CD8-positive, alpha-beta memory T cell (primary cell): ENCODE results near the gene TTC3. TPM values are rescaled to one million over a fixed set of nuclear protein-coding genes. Genes with fewer than 3 reads are reported as not detected.

Experiments used
- CTCF ChIA-PET: fragments of 350-600 bp; sonication (Branson Sonifier 250); formaldehyde crosslinking; loops from one replicate; lab custom pipeline; 2021; ENCODE audit warnings: antibody characterized with exemption; lab: Charles Lee
- POLR2A ChIA-PET: fragments of 350-600 bp; sonication (Branson Sonifier 250); formaldehyde crosslinking; loops from one replicate; lab custom pipeline; 2021; ENCODE audit warnings: antibody characterized with exemption; lab: Charles Lee
- DNase-seq, 5 donors: peaks; one replicate each; pipeline versions ENCODE4 v3.0.0 to v3.0.0-alpha.2; 2020 to 2022; ENCODE audit warnings: mixed read lengths in 1 of 5
- H3K27ac ChIP-seq: one replicate; pipeline ENCODE4 v1.7.0; 2013; ENCODE audit warnings: low read depth, mild to moderate bottlenecking, low read length, moderate library complexity
- H3K27me3 ChIP-seq: 2 replicates; pipeline ENCODE4 v1.7.0; 2013; ENCODE audit warnings: low read length, mild to moderate bottlenecking; ENCODE audit not compliant: insufficient read depth, poor library complexity, severe bottlenecking
- H3K36me3 ChIP-seq: 2 replicates; pipeline ENCODE4 v1.7.0; 2013; ENCODE audit warnings: mild to moderate bottlenecking, low read length, moderate library complexity; ENCODE audit not compliant: insufficient read depth
- H3K4me1 ChIP-seq: 2 replicates; pipeline ENCODE4 v1.7.0; 2013; ENCODE audit warnings: mild to moderate bottlenecking, low read length, moderate library complexity; ENCODE audit not compliant: insufficient read depth
- H3K4me3 ChIP-seq: 2 replicates; pipeline ENCODE4 v1.7.0; 2013; ENCODE audit warnings: mild to moderate bottlenecking, low read length
- H3K9me3 ChIP-seq: 2 replicates; pipeline ENCODE4 v1.7.0; 2013; ENCODE audit warnings: mild to moderate bottlenecking, low read length
- H3K27ac Mint-ChIP-seq, 8 donors: one replicate each; pipeline ENCODE4 v1.8.0; 2020 to 2021; ENCODE audit warnings: mixed read lengths in 8 of 8, mild to moderate bottlenecking in 6 of 8, inconsistent platforms in 3 of 8, moderate library complexity in 3 of 8
- H3K27me3 Mint-ChIP-seq, 2 donors: one replicate each; pipeline ENCODE4 v1.8.0; 2020 to 2021; ENCODE audit warnings: mixed read lengths in 2 of 2, mild to moderate bottlenecking in 1 of 2, moderate library complexity in 1 of 2
- H3K36me3 Mint-ChIP-seq, 3 donors: one replicate each; pipeline ENCODE4 v1.8.0; 2020 to 2021; ENCODE audit warnings: mixed read lengths in 3 of 3, inconsistent platforms in 1 of 3, mild to moderate bottlenecking in 1 of 3
- H3K4me1 Mint-ChIP-seq, 3 donors: one replicate each; pipeline ENCODE4 v1.8.0; 2020 to 2021; ENCODE audit warnings: mixed read lengths in 3 of 3, inconsistent platforms in 1 of 3, mild to moderate bottlenecking in 1 of 3
- H3K4me3 Mint-ChIP-seq, 7 donors: one replicate each; pipeline ENCODE4 v1.8.0; 2020 to 2021; ENCODE audit warnings: mixed read lengths in 7 of 7, mild to moderate bottlenecking in 6 of 7, moderate library complexity in 4 of 7, inconsistent platforms in 2 of 7
- H3K9me3 Mint-ChIP-seq, 5 donors: one replicate each; pipeline ENCODE4 v1.8.0; 2020 to 2022; ENCODE audit warnings: mixed read lengths in 5 of 5, mild to moderate bottlenecking in 3 of 5, moderate library complexity in 2 of 5, inconsistent platforms in 1 of 5
- polyA plus RNA-seq: library from polyadenylated mRNA; unstranded; fragments of 300-500 nt; fragmentation: Illumina TruSeq; gene quantifications from one replicate; pipeline ENCODE4 v1.2.3, GENCODE V29; 2021
- total RNA-seq, 2 experiments: library from RNA; stranded (reverse); gene quantifications; one replicate each; pipeline ENCODE4 v1.2.3, GENCODE V29; 2021

TTC3 gene
- total and polyA plus RNA-seq, 3 experiments from 2014 or later, result 53.0 to 108 (median 54.5) TPM

DNA sequence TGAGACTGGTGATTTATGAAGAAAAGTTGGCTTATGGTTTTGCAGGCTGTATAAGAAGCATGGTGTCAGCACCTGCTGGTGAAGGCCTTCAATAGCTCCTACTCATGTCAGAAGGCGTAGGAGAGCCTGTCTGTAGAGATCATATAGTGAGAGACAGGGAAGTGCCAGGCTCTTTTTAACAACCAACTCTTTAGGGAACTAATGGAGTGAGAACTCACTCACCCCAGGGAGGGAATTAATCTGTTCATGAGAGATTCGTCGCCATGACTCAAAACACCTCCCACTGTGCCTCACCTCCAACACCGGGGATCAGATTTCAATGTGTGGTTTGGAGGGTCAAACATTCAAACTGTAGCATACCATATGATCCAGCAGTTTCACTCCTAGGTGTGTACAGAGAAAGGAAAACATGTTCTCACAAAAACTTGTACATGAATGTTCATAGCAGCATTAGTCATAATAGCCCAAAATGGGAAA, 72.6 kb downstream of the TTC3 start:
- Histone ChIP-seq H3K4me3 (no peak overlapping the region), H3K27ac (no peak overlapping the region), H3K4me1 (no peaks in the 10 kb centered on the region), H3K9me3 (no peaks in the 10 kb centered on the region), H3K27me3 (no peaks in the 10 kb centered on the region), H3K36me3 (peaks cover 30% of the 10 kb centered on the region)
- CTCF ChIA-PET, result no interaction called here
- Mint-ChIP-seq H3K9me3 (no peaks in the 10 kb centered on the region), H3K27me3 (no peaks in the 10 kb centered on the region), H3K27ac (peak overlapping the region in 1 of 8 donors; percentile 23), H3K4me1 (no peaks in the 10 kb centered on the region), H3K4me3 (no peak overlapping the region), H3K36me3 (peaks cover 29 to 83% (median 34%) of the 10 kb centered on the region in 3 donors)
- DNase-seq, result no peak
- POLR2A ChIA-PET, result no interaction called here

DNA sequence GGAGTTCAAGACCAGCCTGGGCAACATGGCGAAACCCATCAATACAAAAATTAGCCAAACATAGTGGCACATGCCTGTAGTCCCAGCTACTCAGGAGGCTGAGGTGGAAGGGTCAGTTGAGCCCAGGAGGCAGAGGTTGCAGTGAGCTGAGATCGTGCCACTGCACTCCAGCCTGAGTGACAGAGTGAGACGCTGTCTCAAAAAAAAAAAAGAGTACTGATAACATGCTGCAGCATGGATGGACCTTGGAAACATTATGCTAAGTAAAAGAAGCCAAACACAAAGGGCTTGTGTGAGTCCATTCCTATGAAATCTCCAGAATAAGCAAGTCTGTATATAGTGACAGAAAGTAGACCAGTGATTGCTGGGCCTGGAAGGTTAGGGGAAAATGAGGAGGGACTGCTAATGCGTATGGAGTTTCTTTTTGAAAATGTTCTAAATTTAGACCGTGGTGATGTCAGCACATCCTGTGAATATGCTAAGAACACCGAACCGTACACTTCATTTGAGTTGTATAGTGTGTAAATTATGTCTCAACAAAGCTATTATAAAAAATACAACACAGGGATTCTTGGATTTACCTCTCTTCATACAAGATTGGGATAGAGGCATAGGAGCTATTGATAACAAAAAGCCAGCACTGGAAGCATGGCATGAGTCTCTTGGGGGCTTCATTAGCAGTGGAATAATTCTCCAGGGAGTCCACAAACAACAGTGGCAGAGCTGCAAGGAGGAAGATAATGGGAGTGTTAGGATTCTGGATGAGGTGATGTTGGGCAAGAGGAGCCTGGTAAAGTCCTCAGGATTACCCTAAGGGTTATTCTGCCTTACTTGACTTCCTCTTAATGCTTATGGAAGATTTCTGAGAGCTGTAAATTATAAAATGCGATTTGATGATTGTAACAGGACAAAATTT, 73.5 kb downstream of the TTC3 start:
- ChIA-PET CTCF (no interaction called here), POLR2A (no interaction called here)
- no peaks in the 10 kb centered on the region for H3K4me1 Mint-ChIP-seq
- H3K9me3 ChIP-seq, result no peaks in the 10 kb centered on the region
- H3K27me3 Mint-ChIP-seq, result no peaks in the 10 kb centered on the region
- no peaks in the 10 kb centered on the region for H3K4me1 ChIP-seq
- peaks cover 30% of the 10 kb centered on the region for H3K36me3 ChIP-seq
- H3K4me3 ChIP-seq, result no peak overlapping the region
- H3K27me3 ChIP-seq, result no peaks in the 10 kb centered on the region
- no peak for DNase-seq
- H3K9me3 Mint-ChIP-seq, result no peaks in the 10 kb centered on the region
- H3K27ac Mint-ChIP-seq, result peak overlapping the region in 1 of 8 donors; percentile 5
- H3K27ac ChIP-seq, result no peak overlapping the region
- no peak overlapping the region for H3K4me3 Mint-ChIP-seq
- H3K36me3 Mint-ChIP-seq, result peaks cover 29 to 85% (median 35%) of the 10 kb centered on the region in 3 donors

DNA sequence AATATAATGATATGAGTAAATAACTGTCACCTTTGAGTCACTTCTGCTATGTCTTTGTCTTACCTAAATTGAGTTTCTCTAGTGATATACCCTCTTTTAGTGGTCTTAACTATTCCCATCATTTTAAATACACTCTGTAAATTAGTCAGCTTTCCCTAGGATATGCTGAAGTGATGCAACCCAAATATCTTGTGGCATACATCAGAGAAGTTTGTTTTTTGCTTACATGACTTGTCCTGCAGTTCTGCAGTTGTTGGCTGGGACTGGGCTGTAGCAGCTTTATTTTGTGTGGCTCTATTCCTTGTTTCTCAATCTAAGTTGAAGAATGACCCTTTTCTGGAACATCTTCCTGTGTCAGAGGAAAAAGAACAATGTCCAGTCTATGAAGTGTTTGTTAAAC, 76.4 kb downstream of the TTC3 start:
- no peak overlapping the region for H3K4me3 Mint-ChIP-seq
- peaks cover 43% of the 10 kb centered on the region for H3K36me3 ChIP-seq

DNA sequence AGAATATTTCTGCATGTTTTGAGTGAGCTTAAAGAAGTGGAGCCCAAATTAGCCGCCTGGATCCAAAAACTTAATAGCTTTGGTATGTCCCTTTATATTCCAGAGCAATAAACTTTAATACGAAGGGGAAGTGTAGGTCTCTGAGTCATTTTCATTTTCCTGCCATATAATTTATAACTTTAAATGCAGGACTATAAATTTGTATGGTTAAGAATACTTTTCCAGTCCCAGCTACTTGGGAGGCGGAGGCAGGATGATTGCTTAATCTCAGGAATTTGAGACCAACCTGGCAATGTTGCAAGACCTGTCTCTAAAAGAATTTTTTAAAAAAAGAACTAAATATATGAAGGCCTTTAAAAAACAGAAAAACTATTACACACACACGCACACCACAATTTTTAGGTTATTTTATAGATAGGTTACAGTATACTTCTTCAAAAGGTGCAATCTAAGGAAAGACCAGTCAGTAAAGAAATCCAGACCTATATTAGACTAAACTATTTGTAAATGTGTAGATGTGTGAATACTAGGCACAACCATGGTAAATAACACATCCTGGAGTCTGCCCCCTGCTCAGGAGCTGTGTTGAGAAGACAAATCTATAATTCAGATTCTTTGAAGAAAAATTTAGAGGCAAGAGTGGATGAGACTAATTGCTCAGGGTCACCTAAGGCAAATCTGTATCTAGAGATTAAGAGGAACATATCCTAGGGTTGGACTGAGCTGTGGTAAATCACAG, 80.3 kb downstream of the TTC3 start:
- Mint-ChIP-seq H3K27ac (peak overlapping the region in 1 of 8 donors; percentile 17), H3K27me3 (no peaks in the 10 kb centered on the region), H3K9me3 (no peaks in the 10 kb centered on the region), H3K36me3 (peaks cover 7 to 81% (median 41%) of the 10 kb centered on the region in 3 donors), H3K4me3 (no peak overlapping the region), H3K4me1 (no peaks in the 10 kb centered on the region)
- Histone ChIP-seq H3K36me3 (peaks cover 27% of the 10 kb centered on the region), H3K4me3 (no peak overlapping the region), H3K27me3 (no peaks in the 10 kb centered on the region), H3K9me3 (no peaks in the 10 kb centered on the region), H3K4me1 (no peaks in the 10 kb centered on the region), H3K27ac (no peak overlapping the region)
- no peak for DNase-seq
- ChIA-PET CTCF (no interaction called here), POLR2A (no interaction called here)

More for the DNA sequence above, 76.4 kb downstream of the TTC3 start:
- Histone ChIP-seq H3K4me1 (no peaks in the 10 kb centered on the region), H3K27me3 (no peaks in the 10 kb centered on the region), H3K9me3 (no peaks in the 10 kb centered on the region), H3K27ac (no peak overlapping the region), H3K4me3 (no peak overlapping the region)
- ChIA-PET POLR2A (no interaction called here), CTCF (no interaction called here)
- H3K4me1 Mint-ChIP-seq, result no peaks in the 10 kb centered on the region
- no peak for DNase-seq
- H3K9me3 Mint-ChIP-seq, result no peaks in the 10 kb centered on the region
- peaks cover 18 to 89% (median 32%) of the 10 kb centered on the region in 3 donors for H3K36me3 Mint-ChIP-seq
- H3K27me3 Mint-ChIP-seq, result no peaks in the 10 kb centered on the region
- peak overlapping the region in 1 of 8 donors; percentile 24 for H3K27ac Mint-ChIP-seq

DNA sequence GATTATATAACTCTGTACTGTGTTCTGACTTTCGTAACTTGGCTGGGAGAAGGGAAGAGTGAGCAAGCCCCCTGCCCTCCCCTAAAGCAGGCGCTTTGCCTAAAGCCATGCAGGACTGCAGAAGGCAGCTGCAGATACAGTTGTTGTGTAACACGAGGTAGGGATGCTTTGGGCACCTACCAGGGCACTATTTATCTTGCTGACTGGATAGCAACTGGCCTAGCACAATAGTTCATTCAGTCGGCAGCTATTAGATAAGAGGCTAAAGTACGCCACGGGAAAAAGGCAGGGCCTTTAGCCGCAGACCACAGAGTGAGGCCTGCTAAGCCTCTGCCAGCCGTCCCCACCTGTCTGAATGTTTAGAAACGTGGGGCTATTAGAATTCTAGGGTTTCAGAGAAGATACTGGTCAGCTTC, 80.9 kb downstream of the TTC3 start:
- Mint-ChIP-seq H3K27ac (peak overlapping the region in 1 of 8 donors; percentile 17), H3K4me3 (no peak overlapping the region), H3K4me1 (peaks cover 0 to 2% (median 0%) of the 10 kb centered on the region in 3 donors), H3K27me3 (no peaks in the 10 kb centered on the region), H3K36me3 (peaks cover 7 to 83% (median 47%) of the 10 kb centered on the region in 3 donors), H3K9me3 (no peaks in the 10 kb centered on the region)
- Histone ChIP-seq H3K9me3 (no peaks in the 10 kb centered on the region), H3K27ac (no peak overlapping the region), H3K4me3 (no peak overlapping the region), H3K27me3 (no peaks in the 10 kb centered on the region), H3K36me3 (peaks cover 27% of the 10 kb centered on the region), H3K4me1 (no peaks in the 10 kb centered on the region)
- CTCF ChIA-PET, result no interaction called here
- no peak for DNase-seq
- POLR2A ChIA-PET, result no interaction called here

DNA sequence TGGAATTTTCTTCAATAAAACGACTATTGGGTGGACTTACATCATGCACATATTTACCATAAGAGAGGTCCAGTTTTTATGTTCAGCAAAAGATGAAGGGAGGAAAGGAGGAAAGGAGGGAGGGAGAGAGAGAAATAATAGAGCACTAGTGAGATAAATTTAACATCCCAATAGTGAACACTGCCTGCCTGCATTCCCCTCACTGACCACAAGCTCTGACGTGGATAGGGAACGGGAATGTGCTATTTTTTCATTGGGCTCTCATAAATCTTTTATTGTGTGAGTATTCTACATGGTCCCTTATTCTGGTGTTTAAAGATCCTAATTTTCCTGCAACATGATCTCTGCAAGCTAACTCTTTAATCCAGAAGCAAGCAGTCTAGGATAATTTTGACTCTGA, 82.1 kb downstream of the TTC3 start:
- Histone ChIP-seq H3K27me3 (no peaks in the 10 kb centered on the region), H3K4me1 (no peaks in the 10 kb centered on the region), H3K9me3 (no peaks in the 10 kb centered on the region), H3K27ac (no peak overlapping the region), H3K36me3 (peaks cover 27% of the 10 kb centered on the region), H3K4me3 (no peak overlapping the region)
- H3K27ac Mint-ChIP-seq, result no peak overlapping the region
- H3K36me3 Mint-ChIP-seq, result peaks cover 7 to 85% (median 41%) of the 10 kb centered on the region in 3 donors
- H3K27me3 Mint-ChIP-seq, result no peaks in the 10 kb centered on the region
- no peaks in the 10 kb centered on the region for H3K9me3 Mint-ChIP-seq
- ChIA-PET POLR2A (no interaction called here), CTCF (no interaction called here)
- H3K4me1 Mint-ChIP-seq, result peaks cover 0 to 6% (median 0%) of the 10 kb centered on the region in 3 donors
- no peak overlapping the region for H3K4me3 Mint-ChIP-seq
- DNase-seq, result no peak

DNA sequence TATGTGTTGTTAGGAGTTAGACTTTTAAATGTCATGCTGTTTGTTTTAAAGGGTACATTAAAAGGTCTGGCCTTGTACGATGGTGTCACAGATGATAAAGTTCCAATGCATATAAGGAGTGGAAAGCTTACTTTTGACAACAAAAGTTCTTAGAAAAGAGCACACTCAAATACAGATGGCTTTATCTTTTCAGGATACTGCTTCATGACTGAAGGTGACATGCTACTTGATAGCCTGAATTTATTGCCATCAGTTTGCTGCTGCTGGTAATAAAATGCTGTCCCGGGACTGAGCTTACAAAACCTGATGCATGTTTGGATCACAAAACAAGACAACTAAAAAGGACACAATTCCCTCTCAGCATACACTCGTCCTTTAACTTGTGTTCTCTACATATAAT, 84.9 kb downstream of the TTC3 start:
- no peaks in the 10 kb centered on the region for H3K27me3 Mint-ChIP-seq

More for the DNA sequence above, 84.9 kb downstream of the TTC3 start:
- Mint-ChIP-seq H3K4me3 (no peak overlapping the region), H3K27ac (peak overlapping the region in 1 of 8 donors; percentile 34), H3K36me3 (peaks cover 6 to 84% (median 33%) of the 10 kb centered on the region in 3 donors), H3K9me3 (no peaks in the 10 kb centered on the region), H3K4me1 (peaks cover 0 to 6% (median 0%) of the 10 kb centered on the region in 3 donors)
- no peak overlapping the region for H3K4me3 ChIP-seq
- H3K27me3 ChIP-seq, result no peaks in the 10 kb centered on the region
- H3K27ac ChIP-seq, result no peak overlapping the region
- H3K9me3 ChIP-seq, result no peaks in the 10 kb centered on the region
- no peaks in the 10 kb centered on the region for H3K4me1 ChIP-seq
- H3K36me3 ChIP-seq, result peaks cover 32% of the 10 kb centered on the region
- ChIA-PET CTCF (no interaction called here), POLR2A (no interaction called here)
- no peak for DNase-seq
